LNCAP (cell line): ENCODE data around the gene DKK2.

Source experiments
- TF ChIP-seq, protein P1 (sequence below): fragments of 450-650 bp; IDR thresholded peaks from 2 replicates; pipeline ENCODE4 v1.5.1; 2017; ENCODE audit warnings: mild to moderate bottlenecking

Gene DKK2

DNA sequence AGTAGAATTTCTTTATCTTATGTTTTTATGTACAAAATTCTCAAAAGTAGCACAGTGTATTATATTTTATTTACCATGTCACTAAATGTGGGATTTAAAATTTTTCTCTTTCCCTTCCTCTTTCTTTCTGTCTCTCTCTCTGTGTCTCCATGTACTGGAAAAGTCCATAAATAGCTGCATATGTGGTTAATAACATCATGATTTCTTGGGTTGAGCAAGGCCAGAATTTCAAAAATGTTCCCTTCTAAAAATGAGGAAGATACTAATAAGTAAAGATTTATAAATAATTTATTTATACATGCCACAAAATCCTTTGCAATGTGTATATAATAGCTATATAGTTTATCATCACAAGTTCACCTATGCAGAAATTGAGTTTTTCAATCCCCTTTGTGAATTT, 29.1 kb upstream of the DKK2 start:
- TF ChIP-seq, protein P1, sequence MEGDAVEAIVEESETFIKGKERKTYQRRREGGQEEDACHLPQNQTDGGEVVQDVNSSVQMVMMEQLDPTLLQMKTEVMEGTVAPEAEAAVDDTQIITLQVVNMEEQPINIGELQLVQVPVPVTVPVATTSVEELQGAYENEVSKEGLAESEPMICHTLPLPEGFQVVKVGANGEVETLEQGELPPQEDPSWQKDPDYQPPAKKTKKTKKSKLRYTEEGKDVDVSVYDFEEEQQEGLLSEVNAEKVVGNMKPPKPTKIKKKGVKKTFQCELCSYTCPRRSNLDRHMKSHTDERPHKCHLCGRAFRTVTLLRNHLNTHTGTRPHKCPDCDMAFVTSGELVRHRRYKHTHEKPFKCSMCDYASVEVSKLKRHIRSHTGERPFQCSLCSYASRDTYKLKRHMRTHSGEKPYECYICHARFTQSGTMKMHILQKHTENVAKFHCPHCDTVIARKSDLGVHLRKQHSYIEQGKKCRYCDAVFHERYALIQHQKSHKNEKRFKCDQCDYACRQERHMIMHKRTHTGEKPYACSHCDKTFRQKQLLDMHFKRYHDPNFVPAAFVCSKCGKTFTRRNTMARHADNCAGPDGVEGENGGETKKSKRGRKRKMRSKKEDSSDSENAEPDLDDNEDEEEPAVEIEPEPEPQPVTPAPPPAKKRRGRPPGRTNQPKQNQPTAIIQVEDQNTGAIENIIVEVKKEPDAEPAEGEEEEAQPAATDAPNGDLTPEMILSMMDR, result no peak

DNA sequence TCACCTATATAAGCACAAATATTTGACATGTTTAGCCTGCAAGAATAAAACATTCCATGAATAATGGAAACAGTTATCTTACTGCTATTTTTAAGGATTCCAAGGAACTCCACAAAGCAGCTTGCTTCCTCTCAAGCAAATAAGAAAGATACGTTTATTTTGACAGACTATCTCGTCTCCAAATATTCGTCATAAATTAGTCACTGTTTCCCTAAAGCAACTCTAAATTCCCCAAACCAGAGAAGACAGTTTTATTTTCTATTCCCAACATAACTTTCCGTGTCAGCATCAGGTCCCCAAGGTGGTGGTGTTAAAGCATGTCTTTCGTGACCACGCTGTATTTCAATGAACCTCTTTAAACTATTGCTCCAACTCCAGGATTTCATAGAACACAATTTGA, 24.3 kb upstream of the DKK2 start:
- TF ChIP-seq, protein P1, result no peak

DNA sequence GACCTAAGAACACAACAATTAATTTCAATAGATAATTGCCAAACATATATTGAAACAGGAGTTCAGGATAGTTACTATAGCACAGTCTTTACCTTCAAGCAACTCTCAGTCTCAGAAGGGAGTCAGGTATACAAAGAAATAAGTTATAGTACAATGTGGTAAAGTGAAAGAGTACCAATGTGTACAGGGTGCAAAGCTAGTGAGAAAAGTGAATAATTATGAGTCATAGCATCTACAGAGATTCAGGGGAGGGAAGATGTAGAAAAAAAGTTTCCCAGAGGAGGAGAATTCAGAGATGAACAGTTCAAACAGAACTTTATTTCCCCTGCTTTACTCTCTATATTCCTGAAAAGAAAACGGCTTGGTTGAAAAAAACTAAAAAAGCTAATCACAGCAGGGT, 22.7 kb upstream of the DKK2 start:
- TF ChIP-seq, protein P1, result no peak

DNA sequence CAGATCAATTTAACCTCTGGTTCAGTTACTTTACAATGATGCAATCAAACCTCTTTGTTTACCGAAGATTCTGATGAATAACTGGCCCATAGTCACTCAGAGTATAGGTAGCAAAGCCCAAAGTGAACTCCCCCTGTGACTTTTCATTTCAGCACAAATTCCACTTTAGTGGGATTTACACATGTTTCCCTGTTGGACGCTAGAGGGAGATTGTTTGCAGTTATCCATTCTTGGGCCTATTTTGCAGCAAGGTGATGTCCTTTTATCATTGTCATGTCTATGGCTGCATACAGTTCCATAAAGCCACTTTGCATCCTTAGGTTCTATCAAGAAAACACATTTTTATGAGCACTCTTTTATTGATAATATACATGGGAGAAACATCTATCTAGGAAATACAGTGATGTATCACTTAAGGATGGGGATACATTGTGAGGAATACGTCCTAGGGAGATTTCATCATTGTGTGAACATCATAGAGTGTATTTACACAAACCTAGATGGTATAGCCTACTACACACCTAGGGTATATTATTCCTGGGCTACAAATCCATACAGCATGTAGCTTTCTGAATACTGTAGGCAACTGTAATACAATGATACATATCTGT, 14.5 kb upstream of the DKK2 start:
- TF ChIP-seq, protein P1, result peak; percentile 57

DNA sequence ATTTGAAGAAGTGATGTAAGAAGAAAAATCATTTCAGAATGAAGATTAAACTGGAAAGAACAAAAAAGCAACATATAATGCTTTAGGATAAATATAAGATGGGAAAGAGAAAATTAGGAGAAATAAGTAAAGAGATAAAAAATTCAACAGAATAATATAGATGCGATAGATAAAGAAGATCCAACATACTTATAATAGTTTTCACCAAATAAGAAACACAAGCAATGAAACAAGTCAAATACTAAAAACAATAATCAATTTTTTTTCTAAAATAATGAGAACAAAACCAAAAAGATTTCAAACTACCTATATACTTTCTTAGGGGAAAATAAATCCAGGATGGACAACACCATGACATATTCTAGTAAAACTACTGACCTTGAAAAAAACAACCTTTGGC, 10.1 kb upstream of the DKK2 start:
- TF ChIP-seq, protein P1, result no peak

DNA sequence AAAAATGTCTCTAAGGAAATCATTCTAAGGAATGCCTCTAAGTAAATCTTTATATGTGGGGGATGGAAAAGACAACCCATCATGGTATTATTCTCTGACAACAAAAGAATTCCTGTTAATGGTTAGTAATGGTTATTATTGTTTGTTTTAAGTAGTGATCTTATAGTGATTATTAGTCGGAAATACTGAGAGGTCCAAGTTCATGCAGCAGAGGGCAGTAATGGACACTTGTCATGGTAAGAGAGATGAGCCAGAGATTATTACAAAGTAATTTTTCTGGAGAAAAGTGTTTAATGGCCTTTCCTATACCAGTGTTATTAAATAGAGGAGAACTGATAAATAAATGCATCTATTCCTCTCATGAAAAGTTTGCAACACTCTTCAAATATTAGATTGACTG, 8.1 kb upstream of the DKK2 start:
- TF ChIP-seq, protein P1, result peak; percentile 42; the same call in 1 of the 2 replicates

DNA sequence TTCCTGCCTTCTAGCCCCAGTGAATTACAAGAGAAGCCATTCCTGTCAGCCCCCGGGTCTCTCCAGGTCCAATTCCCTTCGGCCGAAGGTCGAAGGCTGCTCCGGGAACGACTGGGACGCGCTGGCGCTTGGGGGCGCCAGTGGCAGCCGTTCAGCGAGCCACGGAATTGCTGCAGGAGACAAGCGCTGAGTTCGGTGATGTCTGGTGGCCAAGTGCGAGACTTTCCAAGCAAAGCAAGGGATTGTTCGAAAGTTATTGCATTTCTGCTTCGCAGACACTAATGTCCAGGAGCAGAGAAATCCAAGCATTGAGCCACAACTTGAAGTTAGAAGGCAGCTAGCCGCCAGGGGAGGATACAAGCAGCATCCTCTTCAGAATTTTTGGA, 1.1 kb upstream of the DKK2 start:
- TF ChIP-seq, protein P1, result peak; percentile 68
